Endothelial cell of umbilical vein (primary cell): Measurements from ENCODE around the gene C8G. TPM values are rescaled to one million over a fixed set of nuclear protein-coding genes. Genes with fewer than 3 reads are reported as not detected.

Experiments used
- BruUV-seq: library from RNA; stranded (reverse); fragments of 400-500 nt; replicated peaks from 2 replicates; lab custom pipeline; 2021; lab: Mats Ljungman, UMichigan
- CTCF ChIA-PET: fragments of 300-600, 350-600 bp; sonication (Branson Sonifier 250); formaldehyde crosslinking; loops from one replicate; lab custom pipeline; 2021; ENCODE audit warnings: antibody characterized with exemption, inconsistent platforms; lab: Charles Lee
- POLR2A ChIA-PET: fragments of 300-600, 350-600 bp; sonication (Branson Sonifier 250); formaldehyde crosslinking; loops from one replicate; lab custom pipeline; 2021; ENCODE audit warnings: antibody characterized with exemption, inconsistent platforms; lab: Charles Lee
- DNase-seq: peaks from one replicate; pipeline ENCODE4 v3.0.0-alpha.2; 2011; ENCODE audit warnings: low read depth, low spot score
- FAIRE-seq: peaks from 2 replicates; lab custom pipeline; 2011; peaks lifted over from hg19 to GRCh38; lab: Jason Lieb, UNC
- H2AFZ ChIP-seq: 2 replicates; pipeline ENCODE4 v1.6.0; 2012; ENCODE audit warnings: low read depth, low read length, control low read depth, inconsistent platforms
- H3K27ac ChIP-seq: 2 replicates; pipeline ENCODE4 v1.5.1; 2011; ENCODE audit warnings: low read depth, mild to moderate bottlenecking, control low read depth, low read length, moderate library complexity; ENCODE audit not compliant: insufficient read depth
- H3K27me3 ChIP-seq, 2 experiments: 2 replicates each; pipeline versions ENCODE4 v1.6.0 to v1.6.1; 2011; ENCODE audit warnings: low read length in 2 of 2, mixed read lengths in 1 of 2; ENCODE audit not compliant: control insufficient read depth in 2 of 2, insufficient read depth in 2 of 2
- H3K36me3 ChIP-seq, 2 experiments: 2 replicates in 1 of 2; 3 replicates in 1 of 2; pipeline ENCODE4 v1.5.1; 2011; ENCODE audit warnings: low read length in 2 of 2, mild to moderate bottlenecking in 1 of 2, moderate library complexity in 1 of 2; ENCODE audit not compliant: control insufficient read depth in 2 of 2, insufficient read depth in 2 of 2; ENCODE audit errors: extremely low read depth in 1 of 2
- H3K4me1 ChIP-seq: 3 replicates; pipeline ENCODE4 v1.5.1; 2011; ENCODE audit warnings: mild to moderate bottlenecking, low read length; ENCODE audit not compliant: control insufficient read depth, insufficient read depth; ENCODE audit errors: extremely low read depth
- H3K4me2 ChIP-seq: 2 replicates; pipeline ENCODE4 v1.6.1; 2011; ENCODE audit warnings: low read length, control low read depth, mixed read lengths; ENCODE audit not compliant: insufficient read depth
- H3K4me3 ChIP-seq, 3 experiments: fragments of 200-600 bp in 1 of 3; sonication (generic), shearing (Covaris generic) in 1 of 3; replicated peaks in 1 of 3; 2 replicates each; pipeline ENCODE4 v1.5.1; 2011 to 2016; ENCODE audit warnings: control low read depth in 3 of 3, low read length in 3 of 3, mild to moderate bottlenecking in 2 of 3, inconsistent platforms in 1 of 3, low read depth in 1 of 3, moderate library complexity in 1 of 3; ENCODE audit not compliant: insufficient read depth in 1 of 3
- H3K79me2 ChIP-seq: 2 replicates; pipeline ENCODE4 v1.6.0; 2012; ENCODE audit warnings: low read length, inconsistent platforms; ENCODE audit not compliant: control insufficient read depth, insufficient read depth
- H3K9ac ChIP-seq: replicated peaks from 2 replicates; pipeline ENCODE3; 2011; ENCODE audit warnings: low read length, control low read depth; ENCODE audit not compliant: insufficient read depth; ENCODE audit errors: extremely low read depth
- H3K9me1 ChIP-seq: replicated peaks from 3 replicates; pipeline ENCODE4 v1.6.0; 2011; ENCODE audit warnings: mild to moderate bottlenecking, low read length; ENCODE audit not compliant: control insufficient read depth, insufficient read depth; ENCODE audit errors: extremely low read depth
- H3K9me3 ChIP-seq: replicated peaks from 2 replicates; pipeline ENCODE4 v1.5.1; 2012; ENCODE audit warnings: low read length, inconsistent platforms; ENCODE audit not compliant: control insufficient read depth, insufficient read depth
- H4K20me1 ChIP-seq: replicated peaks from 2 replicates; pipeline ENCODE3; 2011; ENCODE audit warnings: mild to moderate bottlenecking, low read length; ENCODE audit not compliant: control insufficient read depth, insufficient read depth; ENCODE audit errors: extremely low read depth
- CTCF ChIP-seq, 2 donors: IDR thresholded peaks; 1 replicate in 1 of 2; 2 replicates in 1 of 2; pipeline ENCODE4 v1.5.1; 2011; ENCODE audit warnings: low read length in 2 of 2, mild to moderate bottlenecking in 2 of 2, moderate library complexity in 2 of 2, control low read depth in 1 of 2, inconsistent platforms in 1 of 2, low read depth in 1 of 2; ENCODE audit not compliant: insufficient read depth in 1 of 2; ENCODE audit errors: extremely low read depth in 1 of 2
- EZH2 ChIP-seq: IDR thresholded peaks from 2 replicates; pipeline ENCODE4 v1.6.1; 2012; ENCODE audit warnings: borderline replicate concordance, low read depth, mild to moderate bottlenecking, moderate library complexity, low read length, inconsistent platforms; ENCODE audit not compliant: severe bottlenecking
- FOS ChIP-seq: IDR thresholded peaks from 2 replicates; pipeline ENCODE4 v1.6.1; 2011; ENCODE audit warnings: mild to moderate bottlenecking, low read length, moderate library complexity, borderline replicate concordance; ENCODE audit not compliant: insufficient read depth
- GATA2 ChIP-seq: IDR thresholded peaks from 2 replicates; pipeline ENCODE4 v1.7.0; 2011; ENCODE audit warnings: low read depth, mild to moderate bottlenecking, moderate library complexity, mixed read lengths, low read length; ENCODE audit not compliant: insufficient read length, insufficient read depth
- JUN ChIP-seq: IDR thresholded peaks from 2 replicates; pipeline ENCODE4 v1.6.1; 2011; ENCODE audit warnings: borderline replicate concordance, low read depth; ENCODE audit not compliant: insufficient read length, insufficient read depth
- MAX ChIP-seq: IDR thresholded peaks from 2 replicates; pipeline ENCODE4 v1.6.1; 2011; ENCODE audit not compliant: insufficient read depth, insufficient read length
- MYC ChIP-seq: IDR thresholded peaks from one replicate; pipeline ENCODE4 v1.6.1; 2011; ENCODE audit warnings: mild to moderate bottlenecking, low read depth, low read length
- POLR2A ChIP-seq: IDR thresholded peaks from 2 replicates; pipeline ENCODE4 v1.6.1; 2012; ENCODE audit warnings: low read depth, mild to moderate bottlenecking, control low read depth, low read length
- POLR2AphosphoS5 ChIP-seq: IDR thresholded peaks from 2 replicates; pipeline ENCODE4 v1.6.1; 2012; ENCODE audit warnings: low read depth, mild to moderate bottlenecking, control low read depth, low read length, moderate library complexity; ENCODE audit not compliant: insufficient read depth
- dilution Hi-C: fragments of 300-500 bp; cut with MboI; formaldehyde crosslinking; loops from one replicate; pipeline ENCODE4 v1.15.0; 2019; ENCODE audit warnings: low sequenced_read_pairs; ENCODE audit not compliant: extremely low pct_ligation_motif_present
- intact Hi-C: fragments of 100-400 bp; cut with micrococcal nuclease; formaldehyde crosslinking; loops from one replicate; pipeline ENCODE4 v1.10.0; 2022
- polyA plus RNA-seq, 4 experiments: library from polyadenylated mRNA; depleted of rRNA in 3 of 4; stranded (reverse) in 3 of 4; unstranded in 1 of 4; fragments of >200 nt; gene quantifications; 2 replicates each; pipeline versions ENCODE4 v1.2.1 to v1.2.3, GENCODE V29; 2011 to 2012; ENCODE audit warnings: missing spikeins in 1 of 4
- total RNA-seq: library from RNA; stranded (reverse); gene quantifications from 2 replicates; pipeline ENCODE4 v1.2.3, GENCODE V29; 2021

Gene C8G
- total and polyA plus RNA-seq, 2 donors (not counting 3 experiments of a cell fraction or from before 2014, with no cell fraction given) = 0.47 to 1.9 TPM

DNA sequence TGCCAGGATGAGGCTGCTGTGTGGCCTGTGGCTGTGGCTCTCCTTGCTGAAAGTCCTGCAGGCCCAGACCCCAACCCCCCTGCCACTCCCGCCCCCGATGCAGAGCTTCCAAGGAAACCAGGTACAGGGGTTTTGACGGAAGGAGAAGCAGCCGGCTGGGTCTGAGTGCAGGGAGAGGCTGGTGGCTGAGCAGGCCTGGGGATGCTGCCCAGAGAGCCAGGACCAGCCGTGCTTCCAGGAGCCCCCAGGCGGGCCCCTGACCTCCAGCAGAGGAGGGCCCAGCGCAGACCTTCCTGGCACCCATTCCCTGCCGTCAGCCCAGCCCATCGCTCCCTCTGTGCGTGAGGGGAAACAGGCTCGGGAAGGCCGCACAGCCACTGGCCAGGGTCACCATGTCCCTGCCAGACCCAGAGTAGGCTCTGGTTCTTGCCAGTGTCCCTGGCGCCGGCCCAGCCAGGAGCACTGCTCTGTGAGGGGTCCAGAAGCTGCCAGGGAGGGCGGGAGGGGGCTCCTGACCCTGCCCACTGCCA is 7.3 kb downstream of the C8G start:
- H3K4me2 ChIP-seq = no peak overlapping the region
- dilution Hi-C loops = no loop called here
- H3K36me3 ChIP-seq = no peaks in the 10 kb centered on the region
- H3K27ac ChIP-seq = no peak overlapping the region
- no TSS peak for BruUV-seq
- H3K9me3 ChIP-seq = no peaks in the 10 kb centered on the region
- H3K4me1 ChIP-seq = peaks cover 5% of the 10 kb centered on the region
- H3K4me3 ChIP-seq = no peak overlapping the region
- FAIRE-seq (no peak), DNase-seq (no peak)
- H3K79me2 ChIP-seq = no peaks in the 10 kb centered on the region
- no peak overlapping the region for H2AFZ ChIP-seq
- intact Hi-C loops = no loop called here
- POLR2A ChIA-PET = interaction anchor here (0.6 kb wide), 1 partner anchor 621 kb away, joined by 4 read pairs; no protein-coding TSS in a partner anchor
- no peak overlapping the region for H3K9ac ChIP-seq
- TF ChIP-seq CTCF (IDR thresholded peaks at IDR 0.05; ENCODE audit: extremely low read depth in 1 of 2, insufficient read depth in 1 of 2, low read depth in 1 of 2, low read length in 2 of 2) (no peak), JUN (no peak), GATA2 (no peak), FOS (no peak), POLR2A (no peak), POLR2AphosphoS5 (no peak), MAX (no peak), MYC (no peak), EZH2 (no peak)
- no peaks in the 10 kb centered on the region for H3K27me3 ChIP-seq
- no peaks in the 10 kb centered on the region for H3K9me1 ChIP-seq
- no peaks in the 10 kb centered on the region for H4K20me1 ChIP-seq
- CTCF ChIA-PET = interaction anchor here (1.2 to 1.6 kb wide), 3 partner anchors 12 to 77 kb away, joined by 3 to 4 read pairs (median 3); no protein-coding TSS in a partner anchor
